Uterus (tissue), 4 donors: ENCODE results near the gene SMARCC1. TPM values are rescaled to one million over a fixed set of nuclear protein-coding genes. Genes with fewer than 3 reads are reported as not detected.

ENCODE experiments used
- DNase-seq, 2 donors: peaks; one replicate each; pipeline ENCODE4 v3.0.0-alpha.2; 2019 to 2020
- H3K27ac ChIP-seq, 2 donors: fragments of 200-600 bp; sonication (generic); 1 replicate in 1 of 2; 2 replicates in 1 of 2; pipeline ENCODE4 v1.5.1; 2016 to 2018
- H3K27me3 ChIP-seq, 2 donors: fragments of 200-600 bp; sonication (generic); one replicate each; pipeline ENCODE4 v1.5.1; 2018 to 2019; ENCODE audit warnings: control low read depth in 1 of 2
- H3K36me3 ChIP-seq, 2 donors: fragments of 200-600 bp; sonication (generic); one replicate each; pipeline ENCODE4 v1.5.1; 2019; ENCODE audit warnings: control low read depth in 1 of 2
- H3K4me1 ChIP-seq, 2 donors: fragments of 200-600 bp; sonication (generic); one replicate each; pipeline ENCODE4 v1.5.1; 2018 to 2019; ENCODE audit warnings: control low read depth in 1 of 2
- H3K4me3 ChIP-seq, 2 donors: fragments of 200-600 bp; sonication (generic); 1 replicate in 1 of 2; 2 replicates in 1 of 2; pipeline ENCODE4 v1.5.1; 2018 to 2019; ENCODE audit warnings: mild to moderate bottlenecking in 1 of 2
- H3K9me3 ChIP-seq, 2 donors: fragments of 200-600 bp; sonication (generic); one replicate each; pipeline ENCODE4 v1.5.1; 2019; ENCODE audit warnings: control low read depth in 1 of 2
- CTCF ChIP-seq, 4 experiments: fragments of 200-600 bp in 2 of 4; fragments of 450-650 bp in 2 of 4; sonication (generic) in 2 of 4; IDR thresholded peaks; one replicate each; pipeline ENCODE4 v1.5.1; 2016 to 2019; ENCODE audit warnings: antibody characterized with exemption in 4 of 4, mild to moderate bottlenecking in 2 of 4, moderate library complexity in 1 of 4
- POLR2A ChIP-seq, 2 donors: fragments of 450-650 bp; IDR thresholded peaks; one replicate each; pipeline ENCODE4 v1.6.1; 2016; ENCODE audit warnings: antibody characterized with exemption in 2 of 2, mild to moderate bottlenecking in 1 of 2, moderate library complexity in 1 of 2
- intact Hi-C: fragments of 100-400 bp; cut with DNase I; formaldehyde crosslinking; loops from one replicate; pipeline ENCODE4 v1.15.1; 2023; ENCODE audit warnings: low total_unique reads
- total RNA-seq, 4 donors: library from RNA; depleted of rRNA in 3 of 4; stranded (reverse); fragments of >200 nt in 3 of 4; gene quantifications; one replicate each; pipeline versions ENCODE4 v1.1.0 to v1.2.4, GENCODE V29; 2014 to 2023
- donor health status: DM: yes; HTN: yes; CAD: no.

The SMARCC1 gene
- total RNA-seq, 4 donors from 2014 or later = 23.8 to 61.0 (median 45.5) TPM

- Histone ChIP-seq H3K36me3 (no peaks in the 10 kb centered on the region), H3K9me3 (no peaks in the 10 kb centered on the region), H3K27me3 (no peaks in the 10 kb centered on the region), H3K4me1 (no peaks in the 10 kb centered on the region), H3K27ac (no peak overlapping the region), H3K4me3 (no peak overlapping the region)
- intact Hi-C loops = no loop called here
- no peak for DNase-seq
- TF ChIP-seq CTCF (IDR thresholded peaks at IDR 0.05) (no peak), POLR2A (IDR thresholded peaks at IDR 0.05) (no peak)
Measured at GRCh38 chr3:47716656-47717055, 65.0 kb downstream of the SMARCC1 start.

- DNase-seq = no peak
- Histone ChIP-seq H3K27me3 (no peaks in the 10 kb centered on the region), H3K4me1 (no peaks in the 10 kb centered on the region), H3K36me3 (no peaks in the 10 kb centered on the region), H3K4me3 (no peak overlapping the region), H3K9me3 (no peaks in the 10 kb centered on the region), H3K27ac (no peak overlapping the region)
- TF ChIP-seq CTCF (IDR thresholded peaks at IDR 0.05) (no peak), POLR2A (IDR thresholded peaks at IDR 0.05) (no peak)
- intact Hi-C loops = no loop called here
Measured at GRCh38 chr3:47715928-47716327, 65.8 kb downstream of the SMARCC1 start.

- no peak overlapping the region for H3K27ac ChIP-seq
- no peaks in the 10 kb centered on the region for H3K9me3 ChIP-seq
- intact Hi-C loops = no loop called here
- no peak for TF ChIP-seq POLR2A (IDR thresholded peaks at IDR 0.05)
- TF ChIP-seq CTCF (IDR thresholded peaks at IDR 0.05) = no peak
- H3K36me3 ChIP-seq = no peaks in the 10 kb centered on the region
- no peaks in the 10 kb centered on the region for H3K27me3 ChIP-seq
- H3K4me1 ChIP-seq = no peaks in the 10 kb centered on the region
- no peak overlapping the region for H3K4me3 ChIP-seq
- DNase-seq = no peak
Measured at GRCh38 chr3:47714606-47715005, 67.1 kb downstream of the SMARCC1 start.

- TF ChIP-seq CTCF (IDR thresholded peaks at IDR 0.05) = no peak
- no peak for TF ChIP-seq POLR2A (IDR thresholded peaks at IDR 0.05)
- Histone ChIP-seq H3K9me3 (no peaks in the 10 kb centered on the region), H3K4me3 (no peak overlapping the region), H3K36me3 (no peaks in the 10 kb centered on the region), H3K4me1 (no peaks in the 10 kb centered on the region), H3K27ac (no peak overlapping the region), H3K27me3 (no peaks in the 10 kb centered on the region)
- DNase-seq = no peak
- intact Hi-C loops = no loop called here
Measured at GRCh38 chr3:47713655-47714054, 68.0 kb downstream of the SMARCC1 start.

GRCh38 chr3:47712398-47712797, 69.3 kb downstream of the SMARCC1 start:
- H3K9me3 ChIP-seq = no peaks in the 10 kb centered on the region
- TF ChIP-seq POLR2A (IDR thresholded peaks at IDR 0.05) = no peak
- H3K4me3 ChIP-seq = no peak overlapping the region
- no peak overlapping the region for H3K27ac ChIP-seq
- H3K27me3 ChIP-seq = no peaks in the 10 kb centered on the region
- no peaks in the 10 kb centered on the region for H3K36me3 ChIP-seq
- intact Hi-C loops = no loop called here
- DNase-seq = no peak
- no peaks in the 10 kb centered on the region for H3K4me1 ChIP-seq

- intact Hi-C loops = no loop called here
- H3K36me3 ChIP-seq = no peaks in the 10 kb centered on the region
Measured at GRCh38 chr3:47711596-47711995, 70.1 kb downstream of the SMARCC1 start.

More at GRCh38 chr3:47711596-47711995, 70.1 kb downstream of the SMARCC1 start:
- no peak overlapping the region for H3K4me3 ChIP-seq
- H3K27me3 ChIP-seq = no peaks in the 10 kb centered on the region
- no peak for DNase-seq
- no peaks in the 10 kb centered on the region for H3K4me1 ChIP-seq
- H3K27ac ChIP-seq = no peak overlapping the region
- TF ChIP-seq CTCF (IDR thresholded peaks at IDR 0.05) (no peak), POLR2A (IDR thresholded peaks at IDR 0.05) (no peak)
- H3K9me3 ChIP-seq = no peaks in the 10 kb centered on the region
